ENCODE results near the gene ARHGAP15.

Gene ARHGAP15

DNA sequence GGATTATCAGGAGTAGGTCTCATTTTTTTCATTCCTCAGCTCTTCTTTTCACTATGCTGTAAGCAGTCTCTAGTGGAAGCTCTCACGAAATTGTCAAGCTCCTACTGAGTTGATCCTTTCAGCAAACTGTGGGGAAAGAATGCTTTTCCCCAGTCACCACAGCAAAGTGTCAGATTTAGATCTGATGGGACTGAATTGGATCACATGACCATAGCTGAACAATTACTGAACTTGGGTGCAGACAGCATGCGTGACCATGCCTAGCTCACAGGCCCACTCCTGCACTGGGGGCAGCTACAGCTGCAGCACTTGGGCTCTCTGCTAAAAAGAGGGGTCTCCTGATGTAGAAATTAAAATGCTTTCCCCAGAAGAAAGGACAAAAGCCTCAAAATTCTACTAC is 3.1 kb downstream of the ARHGAP15 start:
- no peak for FAIRE-seq
- TF ChIP-seq, protein P1, sequence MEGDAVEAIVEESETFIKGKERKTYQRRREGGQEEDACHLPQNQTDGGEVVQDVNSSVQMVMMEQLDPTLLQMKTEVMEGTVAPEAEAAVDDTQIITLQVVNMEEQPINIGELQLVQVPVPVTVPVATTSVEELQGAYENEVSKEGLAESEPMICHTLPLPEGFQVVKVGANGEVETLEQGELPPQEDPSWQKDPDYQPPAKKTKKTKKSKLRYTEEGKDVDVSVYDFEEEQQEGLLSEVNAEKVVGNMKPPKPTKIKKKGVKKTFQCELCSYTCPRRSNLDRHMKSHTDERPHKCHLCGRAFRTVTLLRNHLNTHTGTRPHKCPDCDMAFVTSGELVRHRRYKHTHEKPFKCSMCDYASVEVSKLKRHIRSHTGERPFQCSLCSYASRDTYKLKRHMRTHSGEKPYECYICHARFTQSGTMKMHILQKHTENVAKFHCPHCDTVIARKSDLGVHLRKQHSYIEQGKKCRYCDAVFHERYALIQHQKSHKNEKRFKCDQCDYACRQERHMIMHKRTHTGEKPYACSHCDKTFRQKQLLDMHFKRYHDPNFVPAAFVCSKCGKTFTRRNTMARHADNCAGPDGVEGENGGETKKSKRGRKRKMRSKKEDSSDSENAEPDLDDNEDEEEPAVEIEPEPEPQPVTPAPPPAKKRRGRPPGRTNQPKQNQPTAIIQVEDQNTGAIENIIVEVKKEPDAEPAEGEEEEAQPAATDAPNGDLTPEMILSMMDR (IDR thresholded peaks at IDR 0.05; ENCODE audit: insufficient read depth, missing control alignments): no peak

DNA sequence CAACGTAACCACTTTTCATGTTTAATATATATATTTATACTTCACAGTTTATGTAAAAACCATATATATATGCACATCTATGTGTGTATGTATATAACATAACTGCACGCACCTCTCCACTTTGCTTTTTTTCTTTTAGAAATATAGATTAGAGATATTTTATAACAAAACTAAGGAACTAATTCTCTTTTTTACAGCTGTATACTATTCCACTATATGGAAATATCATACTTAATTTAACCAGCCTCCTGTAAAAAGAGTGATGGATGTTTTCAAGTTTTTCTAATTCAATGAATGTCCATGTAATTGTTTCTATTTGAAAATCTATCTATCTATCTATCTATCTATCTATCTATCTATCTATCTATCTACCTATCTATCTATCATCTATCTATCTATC is 4.6 kb downstream of the ARHGAP15 start:
- no peak for FAIRE-seq
- TF ChIP-seq, protein P1 (IDR thresholded peaks at IDR 0.05; ENCODE audit: insufficient read depth, missing control alignments): no peak
- no peak for DNase-seq (ENCODE audit: insufficient read length, low spot score)

More for the DNA sequence above, 3.1 kb downstream of the ARHGAP15 start:
- DNase-seq (ENCODE audit: insufficient read length, low spot score): no peak

DNA sequence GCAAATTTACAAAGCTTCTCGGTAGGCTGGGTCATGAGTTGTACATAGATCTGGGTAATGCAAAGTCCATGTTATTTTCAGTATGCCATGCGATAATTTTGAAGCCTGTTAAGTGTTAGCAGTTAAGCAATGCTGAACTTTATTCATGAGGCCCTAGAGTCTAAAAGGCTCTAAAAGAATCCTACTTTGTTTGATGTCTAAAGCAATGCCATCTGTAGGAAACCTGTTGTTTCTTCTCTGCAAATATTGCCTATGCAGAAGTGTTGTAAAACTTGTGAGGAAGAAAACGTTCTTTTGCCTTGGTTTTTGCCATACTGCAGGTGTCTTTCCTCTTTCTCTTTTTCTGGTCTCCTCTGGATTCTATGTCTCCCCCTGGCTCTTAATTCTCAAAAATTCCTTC is 9.1 kb downstream of the ARHGAP15 start:
- DNase-seq (ENCODE audit: insufficient read length, low spot score) (no peak), FAIRE-seq (no peak)
- TF ChIP-seq, protein P1 (IDR thresholded peaks at IDR 0.05; ENCODE audit: insufficient read depth, missing control alignments): no peak

GRCh38 chr2:143139835-143140393 is 10.7 kb downstream of the ARHGAP15 start:
- no peak for FAIRE-seq
- TF ChIP-seq, protein P1 (IDR thresholded peaks at IDR 0.05; ENCODE audit: insufficient read depth, missing control alignments): no peak

GRCh38 chr2:143140864-143141661 is 11.8 kb downstream of the ARHGAP15 start:
- FAIRE-seq (no peak), DNase-seq (ENCODE audit: insufficient read length, low spot score) (no peak)
- TF ChIP-seq, protein P1 (IDR thresholded peaks at IDR 0.05; ENCODE audit: insufficient read depth, missing control alignments): no peak

More at GRCh38 chr2:143139835-143140393, 10.7 kb downstream of the ARHGAP15 start:
- no peak for DNase-seq (ENCODE audit: insufficient read length, low spot score)

DNA sequence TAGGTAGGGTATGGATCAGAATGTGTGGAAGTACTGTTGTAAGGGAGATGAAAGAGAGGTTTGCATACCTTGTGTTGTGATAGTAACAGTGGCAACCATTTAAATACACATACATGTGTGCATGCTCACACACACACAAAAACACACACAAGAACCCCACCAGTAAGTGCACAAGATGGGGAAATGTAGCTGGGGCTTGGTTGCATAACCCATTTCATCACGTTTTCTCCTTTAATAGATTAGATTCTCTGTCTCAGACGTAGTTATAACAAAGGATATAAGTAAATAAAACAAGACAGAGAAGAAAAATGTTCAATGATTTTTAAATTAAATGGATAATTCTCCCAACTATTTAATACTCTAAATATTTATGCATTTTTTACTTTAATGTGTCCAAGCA is 13.4 kb downstream of the ARHGAP15 start:
- FAIRE-seq (no peak), DNase-seq (ENCODE audit: insufficient read length, low spot score) (no peak)
- TF ChIP-seq, protein P1 (IDR thresholded peaks at IDR 0.05; ENCODE audit: insufficient read depth, missing control alignments): no peak
